K562 (cell line): ENCODE measurements around the gene HACE1.

Experiments used
- CEBPZ ChIP-seq: fragments of 150-350 bp; IDR thresholded peaks from 2 replicates; pipeline ENCODE4 v1.6.1; 2014; ENCODE audit warnings: low read depth, mild to moderate bottlenecking, low read length, borderline replicate concordance
- CREB1 ChIP-seq, 2 experiments: sonication (generic) in 1 of 2; formaldehyde crosslinking in 1 of 2; IDR thresholded peaks; 2 replicates each; pipeline versions ENCODE4 v1.6.1 to v1.8.0; 2012 to 2022; ENCODE audit warnings: inconsistent platforms in 1 of 2, mild to moderate bottlenecking in 1 of 2, missing genetic modification reagents in 1 of 2, moderate library complexity in 1 of 2
- CTCF ChIP-seq, 3 experiments: IDR thresholded peaks in 2 of 3; conservative IDR thresholded peaks in 1 of 3; 2 replicates each; pipeline ENCODE4 v1.5.1; 2011 to 2012; ENCODE audit warnings: low read length in 3 of 3, mild to moderate bottlenecking in 3 of 3, control low read depth in 2 of 3, improper control_type of control experiment in 1 of 3, inconsistent platforms in 1 of 3, low read depth in 1 of 3, mixed read lengths in 1 of 3, moderate library complexity in 1 of 3; ENCODE audit not compliant: insufficient read depth in 2 of 3
- EZH2 ChIP-seq: IDR thresholded peaks from 2 replicates; pipeline ENCODE4 v1.6.1; 2012; ENCODE audit warnings: low read depth, mild to moderate bottlenecking, inconsistent platforms, low read length, borderline replicate concordance
- HDAC2 ChIP-seq: fragments of 450-650 bp; IDR thresholded peaks from 2 replicates; pipeline ENCODE4 v1.6.1; 2016; ENCODE audit warnings: mild to moderate bottlenecking
- JUND ChIP-seq, 2 experiments: IDR thresholded peaks; 2 replicates in 1 of 2; 3 replicates in 1 of 2; pipeline ENCODE4 v1.6.1; 2011; ENCODE audit warnings: borderline replicate concordance in 2 of 2, low read depth in 2 of 2, low read length in 2 of 2, improper control_type of control experiment in 1 of 2, missing biosample characterization in 1 of 2, missing genetic modification characterization in 1 of 2, missing genetic modification reagents in 1 of 2
- L3MBTL2 ChIP-seq: fragments of 450-650 bp; IDR thresholded peaks from 2 replicates; pipeline ENCODE4 v1.6.1; 2016; ENCODE audit warnings: mild to moderate bottlenecking, moderate library complexity
- ZNF318 ChIP-seq, 2 experiments: fragments of 450-650 bp; IDR thresholded peaks; 2 replicates each; pipeline ENCODE4 v1.6.1; 2016; ENCODE audit warnings: mild to moderate bottlenecking in 2 of 2, borderline replicate concordance in 1 of 2, low read depth in 1 of 2, moderate library complexity in 1 of 2

- TF ChIP-seq CREB1 (IDR thresholded peaks at IDR 0.05) (no peak), CREB1 (CRISPR knock-in tag; IDR thresholded peaks at IDR 0.05) (no peak), CTCF (IDR thresholded peaks at IDR 0.05 in 2 of 3, conservative IDR thresholded peaks at IDR 0.05 in 1 of 3; ENCODE audit: insufficient read depth in 2 of 3, low read depth in 1 of 3, low read length in 3 of 3) (no peak), HDAC2 (no peak), JUND (IDR thresholded peaks at IDR 0.05; ENCODE audit: borderline replicate concordance, low read depth, low read length) (no peak), JUND (tag; IDR thresholded peaks at IDR 0.05; ENCODE audit: borderline replicate concordance, low read depth, low read length) (no peak), L3MBTL2 (no peak), ZNF318 (IDR thresholded peaks at IDR 0.05; ENCODE audit: borderline replicate concordance in 1 of 2, low read depth in 1 of 2) (no peak), EZH2 (no peak), CEBPZ (no peak)
Measured at GRCh38 chr6:104888066-104888465, 28.3 kb upstream of the HACE1 start.
